Esophagus muscularis mucosa (tissue), 4 donors: ENCODE results near the gene RAB3B. TPM values are rescaled to one million over a fixed set of nuclear protein-coding genes. Genes with fewer than 3 reads are reported as not detected.

Source experiments
- DNase-seq: peaks from one replicate; pipeline ENCODE4 v3.0.0-alpha.2; 2017; ENCODE audit errors: extremely low spot score
- H3K27ac ChIP-seq, 4 donors: fragments of 200-600 bp; sonication (generic); replicated peaks in 1 of 4; 1 replicate in 3 of 4; 2 replicates in 1 of 4; pipeline ENCODE4 v1.5.1; 2016 to 2019; ENCODE audit warnings: mild to moderate bottlenecking in 1 of 4
- H3K27me3 ChIP-seq, 4 donors: fragments of 200-600 bp; sonication (generic); one replicate each; pipeline versions ENCODE4 v1.5.1 to v1.6.0; 2016 to 2019
- H3K36me3 ChIP-seq, 4 donors: fragments of 200-600 bp; sonication (generic); one replicate each; pipeline ENCODE4 v1.5.1; 2016 to 2019
- H3K4me1 ChIP-seq, 4 donors: fragments of 200-600 bp; sonication (generic); one replicate each; pipeline ENCODE4 v1.5.1; 2016 to 2019
- H3K4me3 ChIP-seq, 4 donors: fragments of 200-600 bp; sonication (generic); 1 replicate in 2 of 4; 2 replicates in 2 of 4; pipeline ENCODE4 v1.5.1; 2016 to 2019; ENCODE audit warnings: mild to moderate bottlenecking in 4 of 4, moderate library complexity in 1 of 4
- H3K9me3 ChIP-seq, 4 donors: fragments of 200-600 bp; sonication (generic); 1 replicate in 3 of 4; 2 replicates in 1 of 4; pipeline ENCODE4 v1.5.1; 2016 to 2019
- EP300 ChIP-seq: sonication (generic); formaldehyde crosslinking; IDR thresholded peaks from one replicate; pipeline ENCODE4 v1.6.1; 2017; ENCODE audit warnings: antibody characterized with exemption
- POLR2A ChIP-seq: fragments of 450-650 bp; IDR thresholded peaks from one replicate; pipeline ENCODE4 v1.6.1; 2017; ENCODE audit warnings: antibody characterized with exemption, moderate library complexity, mild to moderate bottlenecking, low read depth
- POLR2AphosphoS5 ChIP-seq, 2 donors: sonication (generic); formaldehyde crosslinking; IDR thresholded peaks; one replicate each; pipeline ENCODE4 v1.6.1; 2017; ENCODE audit warnings: antibody characterized with exemption in 2 of 2
- WGBS: methylation state at CpG from one replicate; pipeline ENCODE4 v1.1.5; 2018; 5-methylcytosine and 5-hydroxymethylcytosine counted together
- intact Hi-C: fragments of 100-400 bp; cut with DNase I; formaldehyde crosslinking; loops from one replicate; pipeline ENCODE4 v1.15.1; 2023
- total RNA-seq, 4 donors: library from RNA; depleted of rRNA; stranded (reverse); fragments of >200 nt; gene quantifications; one replicate each; pipeline versions ENCODE4 v1.1.0 to v1.2.1, GENCODE V29; 2016
- TF ChIP-seq, protein P1 (sequence below), 3 experiments: fragments of 200-600 bp in 2 of 3; fragments of 450-650 bp in 1 of 3; sonication (generic) in 2 of 3; IDR thresholded peaks; one replicate each; pipeline ENCODE4 v1.5.1; 2017 to 2019; ENCODE audit warnings: antibody characterized with exemption in 3 of 3, mild to moderate bottlenecking in 2 of 3, moderate library complexity in 1 of 3

The RAB3B gene
- total RNA-seq, 4 donors from 2014 or later = 0.42 to 1.3 (median 0.83) TPM

DNA sequence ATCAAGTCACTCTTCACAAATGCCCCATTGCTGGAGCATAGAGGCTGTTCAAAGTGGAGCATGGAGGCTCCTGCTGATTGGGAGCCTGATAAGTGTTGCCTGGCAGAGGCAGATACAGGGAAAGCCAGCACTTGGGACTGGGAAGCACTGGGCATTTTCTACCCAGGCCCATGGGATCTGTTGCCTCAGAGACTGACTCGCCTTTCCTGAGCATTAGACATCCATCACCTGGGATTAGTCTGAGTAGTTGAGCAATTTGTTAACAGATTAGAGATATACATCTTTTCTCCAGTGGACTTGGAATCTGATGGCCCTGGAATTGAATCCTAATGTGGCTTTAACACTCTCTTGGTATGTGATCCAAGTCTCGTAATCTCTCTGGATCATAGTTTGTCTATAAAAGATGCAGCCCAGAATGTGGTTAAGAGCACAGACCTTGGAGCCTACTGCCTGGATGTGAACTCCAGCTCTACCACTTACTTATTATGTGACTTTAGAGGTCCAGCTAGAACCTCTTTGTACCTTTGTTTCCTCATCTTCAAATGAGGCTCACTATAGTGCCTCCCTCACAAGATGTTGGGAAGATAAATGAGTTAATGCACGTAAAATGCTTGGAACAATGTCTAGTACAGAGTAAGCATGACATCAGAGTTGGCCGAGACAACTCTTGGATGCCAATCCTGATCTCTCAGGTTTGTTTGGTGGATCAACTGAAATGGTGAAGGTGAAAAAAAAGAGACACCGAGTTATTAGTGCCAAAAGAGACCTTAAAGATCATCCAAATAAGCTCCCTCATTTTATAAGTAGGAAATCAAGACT lies 73.7 kb downstream of the RAB3B start:
- DNase-seq = no peak
- TF ChIP-seq, protein P1, sequence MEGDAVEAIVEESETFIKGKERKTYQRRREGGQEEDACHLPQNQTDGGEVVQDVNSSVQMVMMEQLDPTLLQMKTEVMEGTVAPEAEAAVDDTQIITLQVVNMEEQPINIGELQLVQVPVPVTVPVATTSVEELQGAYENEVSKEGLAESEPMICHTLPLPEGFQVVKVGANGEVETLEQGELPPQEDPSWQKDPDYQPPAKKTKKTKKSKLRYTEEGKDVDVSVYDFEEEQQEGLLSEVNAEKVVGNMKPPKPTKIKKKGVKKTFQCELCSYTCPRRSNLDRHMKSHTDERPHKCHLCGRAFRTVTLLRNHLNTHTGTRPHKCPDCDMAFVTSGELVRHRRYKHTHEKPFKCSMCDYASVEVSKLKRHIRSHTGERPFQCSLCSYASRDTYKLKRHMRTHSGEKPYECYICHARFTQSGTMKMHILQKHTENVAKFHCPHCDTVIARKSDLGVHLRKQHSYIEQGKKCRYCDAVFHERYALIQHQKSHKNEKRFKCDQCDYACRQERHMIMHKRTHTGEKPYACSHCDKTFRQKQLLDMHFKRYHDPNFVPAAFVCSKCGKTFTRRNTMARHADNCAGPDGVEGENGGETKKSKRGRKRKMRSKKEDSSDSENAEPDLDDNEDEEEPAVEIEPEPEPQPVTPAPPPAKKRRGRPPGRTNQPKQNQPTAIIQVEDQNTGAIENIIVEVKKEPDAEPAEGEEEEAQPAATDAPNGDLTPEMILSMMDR (IDR thresholded peaks at IDR 0.05) = no peak
- TF ChIP-seq EP300 (no peak), POLR2AphosphoS5 (IDR thresholded peaks at IDR 0.05) (no peak), POLR2A (no peak)
- H3K36me3 ChIP-seq = no peaks in the 10 kb centered on the region
- WGBS = 79% methylated on average over 5 of the region's 5 CpGs
- no peak overlapping the region for H3K27ac ChIP-seq
- H3K9me3 ChIP-seq = no peaks in the 10 kb centered on the region
- peaks cover 0 to 29% (median 0%) of the 10 kb centered on the region in 4 donors for H3K27me3 ChIP-seq
- H3K4me3 ChIP-seq = no peak overlapping the region
- H3K4me1 ChIP-seq = no peaks in the 10 kb centered on the region
- intact Hi-C loops = no loop called here

DNA sequence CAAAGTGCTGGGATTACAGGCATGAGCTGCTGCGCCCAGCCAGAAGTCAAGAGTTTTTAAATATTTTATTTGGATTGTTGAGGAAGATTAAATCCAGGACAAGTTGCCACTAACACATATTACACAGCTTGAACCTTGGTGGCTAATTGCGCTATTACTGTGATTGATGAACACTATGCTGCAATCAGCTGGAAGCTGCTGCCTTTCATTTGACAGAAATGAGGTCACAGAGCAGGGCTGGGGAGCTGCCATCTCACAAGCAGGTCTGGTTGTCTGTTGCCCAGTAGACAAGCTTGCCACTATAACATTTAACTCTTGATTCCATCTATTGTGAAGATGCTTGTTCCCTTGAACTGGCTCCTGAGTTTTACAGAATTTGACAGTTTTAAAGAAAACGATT lies 74.5 kb downstream of the RAB3B start:
- no peaks in the 10 kb centered on the region for H3K9me3 ChIP-seq
- intact Hi-C loops = no loop called here
- no peaks in the 10 kb centered on the region for H3K4me1 ChIP-seq
- no peak for DNase-seq
- no peaks in the 10 kb centered on the region for H3K36me3 ChIP-seq
- TF ChIP-seq POLR2A = no peak
- TF ChIP-seq, protein P1 (IDR thresholded peaks at IDR 0.05) = no peak
- TF ChIP-seq POLR2AphosphoS5 (IDR thresholded peaks at IDR 0.05) = no peak
- no peak for TF ChIP-seq EP300
- H3K27ac ChIP-seq = no peak overlapping the region
- 80% methylated on average over 3 of the region's 3 CpGs for WGBS
- H3K27me3 ChIP-seq = peaks cover 0 to 38% (median 0%) of the 10 kb centered on the region in 4 donors
- H3K4me3 ChIP-seq = no peak overlapping the region

DNA sequence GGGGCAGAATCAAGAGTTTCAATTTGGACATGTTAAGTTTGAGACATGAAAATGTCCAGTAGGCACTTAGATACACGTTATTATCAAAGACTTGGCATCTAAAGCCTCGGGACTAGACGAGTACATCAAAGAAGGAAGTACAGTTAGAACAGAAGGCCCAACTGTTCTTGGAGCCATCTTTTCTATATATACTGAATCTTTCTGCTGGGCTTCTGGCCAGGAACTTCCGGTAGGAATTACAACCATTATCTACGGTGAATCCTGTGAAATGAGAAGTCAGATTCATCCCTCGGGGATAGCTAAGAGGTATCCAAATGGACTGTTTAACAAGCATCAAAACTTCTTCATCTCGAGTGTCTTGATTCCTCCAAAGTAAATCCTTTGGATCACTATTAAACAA lies 77.6 kb downstream of the RAB3B start:
- intact Hi-C loops = no loop called here
- 68% methylated on average over 7 of the region's 7 CpGs for WGBS

DNA sequence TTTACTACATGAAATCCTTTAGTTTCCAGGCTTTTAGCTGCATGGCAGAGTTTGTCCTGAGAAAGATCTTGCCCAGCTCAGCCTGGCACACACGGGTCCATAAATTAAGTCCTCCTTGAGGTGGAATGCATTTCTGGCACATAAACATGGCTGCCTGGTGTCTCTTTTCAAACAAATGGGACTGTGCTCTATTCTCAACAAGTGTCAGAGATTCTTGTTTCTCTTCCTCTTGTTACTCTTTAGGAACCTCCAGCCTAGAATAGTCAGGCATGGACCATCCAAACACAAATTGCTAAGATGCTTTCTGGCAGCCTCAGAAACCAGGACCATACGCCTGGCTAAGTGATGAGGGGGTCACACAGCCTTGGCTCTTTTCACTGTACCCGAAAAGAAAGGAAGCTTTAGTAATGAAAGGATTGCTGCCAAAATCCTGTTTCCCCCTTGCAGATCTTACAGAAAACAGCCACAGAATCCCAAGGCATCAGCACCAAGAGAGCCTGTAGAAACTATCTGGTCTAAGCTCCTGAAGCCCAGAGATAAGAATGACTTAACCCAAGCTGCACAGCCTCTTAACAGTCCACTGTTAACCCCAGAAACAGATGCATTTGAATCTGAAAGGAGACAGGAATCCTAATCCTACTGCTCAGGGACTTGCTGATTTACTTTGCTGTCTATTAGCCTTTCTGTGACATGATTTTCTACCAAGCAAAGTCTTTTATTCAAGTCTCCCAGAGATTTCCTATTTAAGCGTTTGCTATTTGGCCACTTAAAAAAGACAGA lies 80.1 kb downstream of the RAB3B start:
- H3K27me3 ChIP-seq = peaks cover 0 to 66% (median 3%) of the 10 kb centered on the region in 4 donors
- no peak overlapping the region for H3K27ac ChIP-seq
- no peaks in the 10 kb centered on the region for H3K4me1 ChIP-seq
- H3K9me3 ChIP-seq = no peaks in the 10 kb centered on the region
- H3K4me3 ChIP-seq = no peak overlapping the region
- no peak for DNase-seq
- intact Hi-C loops = no loop called here
- H3K36me3 ChIP-seq = no peaks in the 10 kb centered on the region
- no peak for TF ChIP-seq POLR2AphosphoS5 (IDR thresholded peaks at IDR 0.05)
- TF ChIP-seq, protein P1 (IDR thresholded peaks at IDR 0.05) = no peak
- no peak for TF ChIP-seq POLR2A
- TF ChIP-seq EP300 = no peak
- WGBS = 64% methylated on average over 4 of the region's 4 CpGs

More for the DNA sequence above, 77.6 kb downstream of the RAB3B start:
- DNase-seq = no peak
- TF ChIP-seq POLR2AphosphoS5 (IDR thresholded peaks at IDR 0.05) = no peak
- TF ChIP-seq EP300 = no peak
- TF ChIP-seq POLR2A = no peak
- TF ChIP-seq, protein P1 (IDR thresholded peaks at IDR 0.05) = no peak
- Histone ChIP-seq H3K9me3 (no peaks in the 10 kb centered on the region), H3K27ac (no peak overlapping the region), H3K27me3 (peaks cover 0 to 55% (median 3%) of the 10 kb centered on the region in 4 donors), H3K36me3 (no peaks in the 10 kb centered on the region), H3K4me1 (no peaks in the 10 kb centered on the region), H3K4me3 (no peak overlapping the region)
